ENCODE results near the gene C1QTNF2.
"Not testable (repeated sequence)": the region's sequence is repeated elsewhere in the genome, so short reads cannot be mapped to it uniquely, and the experiment has no call there.

The C1QTNF2 gene

GRCh38 chr5:160340513-160340912, 29.9 kb downstream of the C1QTNF2 start:
- not testable (repeated sequence) for DNase-seq

GRCh38 chr5:160339406-160340130, 30.9 kb downstream of the C1QTNF2 start:
- DNase-seq, result no peak

- not testable (repeated sequence) for DNase-seq
Measured at GRCh38 chr5:160334716-160335115, 35.7 kb downstream of the C1QTNF2 start.

GRCh38 chr5:160333721-160334120, 36.7 kb downstream of the C1QTNF2 start:
- DNase-seq, result peak; percentile 73 to 91 (median 82)

- DNase-seq, result no peak
Measured at GRCh38 chr5:160330212-160330611, 40.2 kb downstream of the C1QTNF2 start.

- DNase-seq, result no peak
Measured at GRCh38 chr5:160327818-160328217, 42.6 kb downstream of the C1QTNF2 start.

GRCh38 chr5:160326981-160327380, 43.4 kb downstream of the C1QTNF2 start:
- DNase-seq, result no peak

- DNase-seq, result no peak
Measured at GRCh38 chr5:160325716-160326115, 44.7 kb downstream of the C1QTNF2 start.

GRCh38 chr5:160324886-160325285, 45.5 kb downstream of the C1QTNF2 start:
- peak; percentile 45 to 73 (median 68) for DNase-seq

GRCh38 chr5:160318409-160318808, 52.0 kb downstream of the C1QTNF2 start:
- peak; percentile 46 to 86 (median 70) for DNase-seq

GRCh38 chr5:160317434-160317833, 53.0 kb downstream of the C1QTNF2 start:
- DNase-seq, result no peak

- peak in 2 of 4 experiments; percentile 15 to 29 for DNase-seq
Measured at GRCh38 chr5:160315968-160316367, 54.5 kb downstream of the C1QTNF2 start.

GRCh38 chr5:160312960-160313727, 57.3 kb downstream of the C1QTNF2 start:
- no peak for DNase-seq

- DNase-seq, result peak in 3 of 4 experiments; percentile 11 to 39 (median 24)
Measured at GRCh38 chr5:160312134-160312959, 58.1 kb downstream of the C1QTNF2 start, which contains the start of gene CCNJL. Gene CCNJL, minus strand, starts transcription at chr5:160312564. Its CDS starts 641 bp downstream, at chr5:160311923.

- peak in 2 of 4 experiments; percentile 22 to 24 for DNase-seq
Measured at GRCh38 chr5:160311491-160312133, 58.8 kb downstream of the C1QTNF2 start.

- no peak for DNase-seq
Measured at GRCh38 chr5:160310552-160311295, 59.7 kb downstream of the C1QTNF2 start.

- DNase-seq, result no peak
Measured at GRCh38 chr5:160310140-160310539, 60.3 kb downstream of the C1QTNF2 start.

GRCh38 chr5:160306696-160307095, 63.7 kb downstream of the C1QTNF2 start:
- DNase-seq, result no peak

- DNase-seq, result no peak
Measured at GRCh38 chr5:160305319-160305718, 65.1 kb downstream of the C1QTNF2 start.

- no peak for DNase-seq
Measured at GRCh38 chr5:160303690-160304089, 66.7 kb downstream of the C1QTNF2 start.

GRCh38 chr5:160298189-160298588, 72.2 kb downstream of the C1QTNF2 start:
- no peak for DNase-seq

- DNase-seq, result no peak
Measured at GRCh38 chr5:160297776-160298175, 72.7 kb downstream of the C1QTNF2 start.
